ENCODE data around the gene MYO18B.

DNA sequence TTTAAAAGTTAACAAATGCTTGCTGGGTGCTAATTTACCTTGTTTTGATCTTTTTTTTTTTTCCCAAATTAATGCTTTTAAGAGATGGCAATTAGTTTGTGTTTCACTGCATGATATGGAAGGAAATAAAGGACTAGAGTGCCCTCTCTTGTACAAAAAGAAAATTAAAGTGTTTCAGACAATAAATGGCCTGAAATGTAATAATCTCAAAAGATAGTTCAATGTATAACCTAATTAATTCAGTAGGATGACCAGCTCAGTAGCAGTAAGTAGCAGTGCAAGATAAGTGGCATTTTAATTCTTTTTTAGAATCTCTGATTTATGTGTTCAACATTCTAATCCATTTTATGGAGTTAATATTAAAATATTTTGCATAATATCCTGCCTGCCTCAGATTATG is 39.9 kb upstream of the MYO18B start:
- TF ChIP-seq ISL1 (CRISPR knock-in tag; IDR thresholded peaks at IDR 0.05) (peak; percentile 85), PATZ1 (CRISPR knock-in tag; IDR thresholded peaks at IDR 0.05; ENCODE audit: borderline replicate concordance) (no peak), ZC3H10 (CRISPR knock-in tag; IDR thresholded peaks at IDR 0.05) (no peak), CREB5 (CRISPR knock-in tag; IDR thresholded peaks at IDR 0.05; ENCODE audit: low read depth) (0 out of 2 replicates have a peak, but pooled peaks have one; percentile 15)
